Stomach (tissue), 9 donors: ENCODE data around the gene MANEA. TPM values are rescaled to one million over a fixed set of nuclear protein-coding genes. Genes with fewer than 3 reads are reported as not detected.
"Not testable (repeated sequence)": the region's sequence is repeated elsewhere in the genome, so short reads cannot be mapped to it uniquely, and the experiment has no call there.

Experiments
- DNase-seq, 2 donors: peaks; one replicate each; pipeline versions ENCODE4 v3.0.0 to v3.0.0-alpha.2; 2013 to 2019
- H3K27ac ChIP-seq, 5 donors: fragments of 200-600 bp in 4 of 5; sonication (generic) in 4 of 5; one replicate each; pipeline ENCODE4 v1.5.1; 2013 to 2019; ENCODE audit warnings: mild to moderate bottlenecking in 1 of 5, moderate library complexity in 1 of 5
- H3K27me3 ChIP-seq, 3 donors: fragments of 200-600 bp; sonication (generic); one replicate each; pipeline ENCODE4 v1.5.1; 2017 to 2019; ENCODE audit warnings: mixed run types in 1 of 3
- H3K36me3 ChIP-seq, 4 donors: fragments of 200-600 bp; sonication (generic); 1 replicate in 3 of 4; 2 replicates in 1 of 4; pipeline ENCODE4 v1.5.1; 2016 to 2019
- H3K4me1 ChIP-seq, 4 donors: fragments of 200-600 bp; sonication (generic); one replicate each; pipeline ENCODE4 v1.5.1; 2016 to 2019
- H3K4me3 ChIP-seq, 4 donors: fragments of 200-600 bp; sonication (generic) in 3 of 4; one replicate each; pipeline ENCODE4 v1.5.1; 2016 to 2019; ENCODE audit warnings: mild to moderate bottlenecking in 1 of 4
- H3K9me3 ChIP-seq, 4 donors: fragments of 200-600 bp; sonication (generic); one replicate each; pipeline ENCODE4 v1.5.1; 2016 to 2019
- EP300 ChIP-seq: sonication (generic); formaldehyde crosslinking; IDR thresholded peaks from one replicate; pipeline ENCODE4 v1.6.1; 2017; ENCODE audit warnings: antibody characterized with exemption
- POLR2A ChIP-seq, 4 donors: fragments of 450-650 bp; IDR thresholded peaks; one replicate each; pipeline ENCODE4 v1.6.1; 2016; ENCODE audit warnings: antibody characterized with exemption in 4 of 4, control low read depth in 2 of 4, mild to moderate bottlenecking in 1 of 4, moderate library complexity in 1 of 4
- POLR2AphosphoS5 ChIP-seq, 3 donors: sonication (generic); formaldehyde crosslinking; IDR thresholded peaks; one replicate each; pipeline ENCODE4 v1.6.1; 2016; ENCODE audit warnings: antibody characterized with exemption in 3 of 3
- WGBS, 5 donors: extraction: QIAGEN DNeasy Blood & Tissue Kit in 3 of 5; methylation state at CpG; one replicate each; pipeline versions ENCODE4 v1.1.5 to v1.1.7; 2013 to 2018; 5-methylcytosine and 5-hydroxymethylcytosine counted together
- intact Hi-C: fragments of 100-400 bp; cut with DNase I; formaldehyde crosslinking; loops from one replicate; pipeline ENCODE4 v1.15.1; 2023; ENCODE audit warnings: low total_unique reads
- polyA plus RNA-seq, 3 donors: library from polyadenylated mRNA; stranded (reverse); fragments of 200-250 nt; gene quantifications; one replicate each; pipeline ENCODE4 v1.2.3, GENCODE V29; 2013
- total RNA-seq, 5 donors: library from RNA; depleted of rRNA; stranded (reverse); fragments of >200 nt; gene quantifications; one replicate each; pipeline versions ENCODE4 v1.1.0 to v1.2.3, GENCODE V29; 2014 to 2016
- TF ChIP-seq, protein P1 (sequence below), 7 experiments: fragments of 450-650 bp in 4 of 7; fragments of 200-600 bp in 3 of 7; sonication (generic) in 3 of 7; IDR thresholded peaks; one replicate each; pipeline ENCODE4 v1.5.1; 2016 to 2019; ENCODE audit warnings: antibody characterized with exemption in 7 of 7, control low read depth in 2 of 7, mild to moderate bottlenecking in 1 of 7
- donor health status: healthy with polysubstance abuse.
- donor health status: Bipolar disorder and iron deficiency.
- donor health status: healthy.

The MANEA gene
- total and polyA plus RNA-seq, 8 donors: 1.2 to 15.2 (median 3.2) TPM

DNA sequence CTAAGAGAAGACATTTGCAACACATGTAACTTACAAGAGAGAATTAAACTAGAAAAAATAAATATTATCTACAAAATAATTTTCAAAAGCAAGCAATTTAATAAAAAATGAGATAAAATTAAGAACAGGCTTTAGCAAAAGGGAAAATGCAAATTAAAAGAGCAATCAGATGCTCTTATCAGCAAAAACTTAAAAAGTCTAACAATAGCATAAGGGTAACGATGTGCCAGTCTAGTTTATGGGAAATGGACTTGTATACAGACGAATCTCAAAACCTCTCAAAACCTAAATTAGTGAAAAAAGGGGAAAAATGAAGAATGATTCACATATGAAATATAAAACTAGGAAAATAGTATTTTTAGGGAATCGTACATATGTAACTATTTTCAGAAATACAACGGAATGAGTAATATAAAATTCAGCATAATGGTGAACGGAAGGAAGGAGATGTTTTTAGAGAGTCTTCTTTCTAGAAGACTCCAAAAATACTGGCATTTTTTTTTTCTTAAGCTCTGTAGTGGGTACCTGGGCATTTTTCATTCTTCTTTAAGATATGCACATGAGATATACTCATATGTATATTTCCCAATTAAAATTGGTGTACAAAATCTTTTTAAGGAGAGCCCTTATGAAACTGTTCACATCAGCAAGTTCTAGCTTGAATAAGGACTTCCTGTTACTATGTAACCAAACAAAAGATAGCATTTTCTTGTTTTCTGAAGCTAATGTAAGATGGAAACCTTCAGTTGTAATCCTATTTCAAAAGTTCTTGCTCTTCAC is 927 bp upstream of the MANEA start:
- DNase-seq: peak in 1 of 2 donors; percentile 38
- no peaks in the 10 kb centered on the region for H3K9me3 ChIP-seq
- no peak for TF ChIP-seq EP300
- TF ChIP-seq, protein P1, sequence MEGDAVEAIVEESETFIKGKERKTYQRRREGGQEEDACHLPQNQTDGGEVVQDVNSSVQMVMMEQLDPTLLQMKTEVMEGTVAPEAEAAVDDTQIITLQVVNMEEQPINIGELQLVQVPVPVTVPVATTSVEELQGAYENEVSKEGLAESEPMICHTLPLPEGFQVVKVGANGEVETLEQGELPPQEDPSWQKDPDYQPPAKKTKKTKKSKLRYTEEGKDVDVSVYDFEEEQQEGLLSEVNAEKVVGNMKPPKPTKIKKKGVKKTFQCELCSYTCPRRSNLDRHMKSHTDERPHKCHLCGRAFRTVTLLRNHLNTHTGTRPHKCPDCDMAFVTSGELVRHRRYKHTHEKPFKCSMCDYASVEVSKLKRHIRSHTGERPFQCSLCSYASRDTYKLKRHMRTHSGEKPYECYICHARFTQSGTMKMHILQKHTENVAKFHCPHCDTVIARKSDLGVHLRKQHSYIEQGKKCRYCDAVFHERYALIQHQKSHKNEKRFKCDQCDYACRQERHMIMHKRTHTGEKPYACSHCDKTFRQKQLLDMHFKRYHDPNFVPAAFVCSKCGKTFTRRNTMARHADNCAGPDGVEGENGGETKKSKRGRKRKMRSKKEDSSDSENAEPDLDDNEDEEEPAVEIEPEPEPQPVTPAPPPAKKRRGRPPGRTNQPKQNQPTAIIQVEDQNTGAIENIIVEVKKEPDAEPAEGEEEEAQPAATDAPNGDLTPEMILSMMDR (IDR thresholded peaks at IDR 0.05): no peak
- TF ChIP-seq POLR2AphosphoS5 (IDR thresholded peaks at IDR 0.05): no peak
- TF ChIP-seq POLR2A (IDR thresholded peaks at IDR 0.05): no peak
- intact Hi-C loops: no loop called here
- H3K4me1 ChIP-seq: peaks cover 8 to 59% (median 30%) of the 10 kb centered on the region in 4 donors
- H3K27me3 ChIP-seq: no peaks in the 10 kb centered on the region
- peak overlapping the region in 4 of 5 donors; percentile 91 to 96 (median 92) for H3K27ac ChIP-seq
- WGBS, 5 donors: 3 to 10% (median 3%) methylated on average over 5 of the region's 5 CpGs
- H3K4me3 ChIP-seq: peak overlapping the region; percentile 67 to 79 (median 70)
- no peaks in the 10 kb centered on the region for H3K36me3 ChIP-seq

- Histone ChIP-seq H3K4me3 (peak overlapping the region; percentile 67 to 79 (median 70)), H3K27me3 (no peaks in the 10 kb centered on the region), H3K27ac (peak overlapping the region; percentile 91 to 96 (median 92)), H3K9me3 (no peaks in the 10 kb centered on the region), H3K36me3 (no peaks in the 10 kb centered on the region), H3K4me1 (peaks cover 8 to 59% (median 30%) of the 10 kb centered on the region in 4 donors)
- intact Hi-C loops: no loop called here
- TF ChIP-seq POLR2AphosphoS5 (IDR thresholded peaks at IDR 0.05) (no peak), POLR2A (IDR thresholded peaks at IDR 0.05) (no peak), EP300 (no peak)
- TF ChIP-seq, protein P1 (IDR thresholded peaks at IDR 0.05): no peak
- DNase-seq: no peak
- WGBS, 5 donors: 0 to 1% (median 1%) methylated on average over 3 of the region's 3 CpGs
These were observed 384 bp upstream of the MANEA start for GRCh38 chr6:95576998-95577303.

DNA sequence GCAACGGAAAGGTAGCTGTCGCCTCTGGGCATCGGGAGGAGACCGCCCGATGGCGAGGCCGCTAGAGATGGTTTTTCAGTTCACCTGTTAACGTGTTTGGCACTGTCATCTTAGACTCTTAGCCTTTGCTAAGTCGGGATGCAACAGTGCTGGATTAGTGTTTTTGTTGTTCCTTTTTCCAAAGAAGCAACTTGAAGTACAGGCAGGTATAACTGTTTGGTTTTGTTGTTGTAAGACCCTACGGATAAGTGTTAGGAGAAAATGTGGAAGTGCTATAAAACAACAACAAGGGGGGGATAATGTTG is 723 bp downstream of the MANEA start:
- H3K27ac ChIP-seq: peak overlapping the region; percentile 91 to 96 (median 92)
- H3K4me3 ChIP-seq: peak overlapping the region; percentile 67 to 79 (median 70)
- intact Hi-C loops: no loop called here
- no peak for DNase-seq
- H3K9me3 ChIP-seq: no peaks in the 10 kb centered on the region
- TF ChIP-seq EP300: no peak
- no peak for TF ChIP-seq POLR2AphosphoS5 (IDR thresholded peaks at IDR 0.05)
- no peak for TF ChIP-seq POLR2A (IDR thresholded peaks at IDR 0.05)
- TF ChIP-seq, protein P1 (IDR thresholded peaks at IDR 0.05): no peak
- H3K27me3 ChIP-seq: no peaks in the 10 kb centered on the region
- WGBS, 5 donors: 1 to 3% (median 2%) methylated on average over 10 of the region's 10 CpGs
- peaks cover 8 to 57% (median 30%) of the 10 kb centered on the region in 4 donors for H3K4me1 ChIP-seq
- no peaks in the 10 kb centered on the region for H3K36me3 ChIP-seq

DNA sequence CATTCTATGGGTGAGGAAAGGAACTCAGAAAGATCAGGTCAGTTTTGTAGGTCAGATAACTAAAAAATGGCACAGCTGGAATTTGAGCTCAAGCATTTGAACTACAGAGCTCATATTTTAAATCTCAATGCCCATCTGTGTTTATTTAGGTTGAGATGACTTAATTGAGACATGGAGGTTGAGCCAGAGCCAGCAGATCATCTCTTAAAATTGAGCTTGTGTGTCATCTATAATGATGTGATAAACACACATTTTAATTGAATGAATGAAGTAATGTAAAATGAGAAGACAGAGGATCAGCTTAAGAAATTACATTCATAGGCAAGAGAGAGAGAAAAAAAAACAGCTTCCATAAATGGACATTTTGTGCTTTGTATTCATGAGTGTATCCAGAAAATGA is 3.7 kb downstream of the MANEA start:
- TF ChIP-seq POLR2AphosphoS5 (IDR thresholded peaks at IDR 0.05): no peak
- no peak for TF ChIP-seq POLR2A (IDR thresholded peaks at IDR 0.05)
- TF ChIP-seq EP300: no peak
- TF ChIP-seq, protein P1 (IDR thresholded peaks at IDR 0.05): no peak
- no peaks in the 10 kb centered on the region for H3K36me3 ChIP-seq
- H3K27me3 ChIP-seq: no peaks in the 10 kb centered on the region
- no peak overlapping the region for H3K4me3 ChIP-seq
- peaks cover 0 to 17% (median 10%) of the 10 kb centered on the region in 4 donors for H3K9me3 ChIP-seq
- DNase-seq: no peak
- no peak overlapping the region for H3K27ac ChIP-seq
- intact Hi-C loops: no loop called here
- peaks cover 8 to 29% (median 18%) of the 10 kb centered on the region in 4 donors for H3K4me1 ChIP-seq

- Histone ChIP-seq H3K4me1 (peaks cover 0 to 16% (median 2%) of the 10 kb centered on the region in 4 donors), H3K9me3 (peaks cover 0 to 17% (median 10%) of the 10 kb centered on the region in 4 donors)
- H3K36me3 ChIP-seq, H3K27me3 ChIP-seq, H3K27ac ChIP-seq, DNase-seq, intact Hi-C loops, H3K4me3 ChIP-seq: not testable (repeated sequence)
- 96 to 97% (median 96%) methylated on average over 9 of the region's 9 CpGs for WGBS, 5 donors
These were observed 6.9 kb downstream of the MANEA start for GRCh38 chr6:95584226-95584625.
